Measurements from ENCODE around the gene CHRDL2.

Gene CHRDL2

GRCh38 chr11:74710281-74710938 is 20.8 kb downstream of the CHRDL2 start:
- no peak for DNase-seq (ENCODE audit: low read depth)

GRCh38 chr11:74709175-74709574 is 22.1 kb downstream of the CHRDL2 start:
- DNase-seq (ENCODE audit: low read depth), result no peak

- no peak for DNase-seq (ENCODE audit: low read depth)
Measured at GRCh38 chr11:74707602-74708510, 23.4 kb downstream of the CHRDL2 start.

GRCh38 chr11:74707182-74707581 is 24.0 kb downstream of the CHRDL2 start:
- no peak for DNase-seq (ENCODE audit: low read depth)

- no peak for DNase-seq (ENCODE audit: low read depth)
Measured at GRCh38 chr11:74703211-74703610, 28.0 kb downstream of the CHRDL2 start.

GRCh38 chr11:74702383-74703007 is 28.7 kb downstream of the CHRDL2 start:
- peak; percentile 20 for DNase-seq (ENCODE audit: low read depth)

- no peak for DNase-seq (ENCODE audit: low read depth)
Measured at GRCh38 chr11:74701351-74701750, 29.9 kb downstream of the CHRDL2 start.

GRCh38 chr11:74699615-74700396 is 31.4 kb downstream of the CHRDL2 start:
- no peak for DNase-seq (ENCODE audit: low read depth)

- DNase-seq (ENCODE audit: low read depth), result no peak
Measured at GRCh38 chr11:74697722-74698121, 33.5 kb downstream of the CHRDL2 start.

GRCh38 chr11:74696939-74697675 is 34.1 kb downstream of the CHRDL2 start:
- no peak for DNase-seq (ENCODE audit: low read depth)

GRCh38 chr11:74696500-74696899 is 34.7 kb downstream of the CHRDL2 start:
- DNase-seq (ENCODE audit: low read depth), result no peak

GRCh38 chr11:74695705-74696280 is 35.4 kb downstream of the CHRDL2 start:
- DNase-seq (ENCODE audit: low read depth), result no peak

GRCh38 chr11:74694136-74694930 is 36.9 kb downstream of the CHRDL2 start:
- no peak for DNase-seq (ENCODE audit: low read depth)

- DNase-seq (ENCODE audit: low read depth), result no peak
Measured at GRCh38 chr11:74693531-74693930, 37.7 kb downstream of the CHRDL2 start.

GRCh38 chr11:74691755-74692154 is 39.5 kb downstream of the CHRDL2 start:
- no peak for DNase-seq (ENCODE audit: low read depth)

GRCh38 chr11:74689666-74690065 is 41.6 kb downstream of the CHRDL2 start:
- DNase-seq (ENCODE audit: low read depth), result no peak

GRCh38 chr11:74687237-74688023 is 43.8 kb downstream of the CHRDL2 start:
- DNase-seq (ENCODE audit: low read depth), result no peak

GRCh38 chr11:74686792-74687191 is 44.4 kb downstream of the CHRDL2 start:
- DNase-seq (ENCODE audit: low read depth), result no peak

- no peak for DNase-seq (ENCODE audit: low read depth)
Measured at GRCh38 chr11:74685905-74686304, 45.3 kb downstream of the CHRDL2 start.

Measured in HS-5 (cell line).